Middle frontal gyrus (tissue), 1 donor: ENCODE results near the gene FBXL20.
"Not testable (repeated sequence)": the region's sequence is repeated elsewhere in the genome, so short reads cannot be mapped to it uniquely, and the experiment has no call there.

Experiments used
- DNase-seq: peaks from one replicate; pipeline ENCODE4 v3.0.0-alpha.2; 2015; ENCODE audit warnings: low spot score; ENCODE audit errors: extremely low spot score

The FBXL20 gene, protein sequence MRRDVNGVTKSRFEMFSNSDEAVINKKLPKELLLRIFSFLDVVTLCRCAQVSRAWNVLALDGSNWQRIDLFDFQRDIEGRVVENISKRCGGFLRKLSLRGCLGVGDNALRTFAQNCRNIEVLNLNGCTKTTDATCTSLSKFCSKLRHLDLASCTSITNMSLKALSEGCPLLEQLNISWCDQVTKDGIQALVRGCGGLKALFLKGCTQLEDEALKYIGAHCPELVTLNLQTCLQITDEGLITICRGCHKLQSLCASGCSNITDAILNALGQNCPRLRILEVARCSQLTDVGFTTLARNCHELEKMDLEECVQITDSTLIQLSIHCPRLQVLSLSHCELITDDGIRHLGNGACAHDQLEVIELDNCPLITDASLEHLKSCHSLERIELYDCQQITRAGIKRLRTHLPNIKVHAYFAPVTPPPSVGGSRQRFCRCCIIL

DNA sequence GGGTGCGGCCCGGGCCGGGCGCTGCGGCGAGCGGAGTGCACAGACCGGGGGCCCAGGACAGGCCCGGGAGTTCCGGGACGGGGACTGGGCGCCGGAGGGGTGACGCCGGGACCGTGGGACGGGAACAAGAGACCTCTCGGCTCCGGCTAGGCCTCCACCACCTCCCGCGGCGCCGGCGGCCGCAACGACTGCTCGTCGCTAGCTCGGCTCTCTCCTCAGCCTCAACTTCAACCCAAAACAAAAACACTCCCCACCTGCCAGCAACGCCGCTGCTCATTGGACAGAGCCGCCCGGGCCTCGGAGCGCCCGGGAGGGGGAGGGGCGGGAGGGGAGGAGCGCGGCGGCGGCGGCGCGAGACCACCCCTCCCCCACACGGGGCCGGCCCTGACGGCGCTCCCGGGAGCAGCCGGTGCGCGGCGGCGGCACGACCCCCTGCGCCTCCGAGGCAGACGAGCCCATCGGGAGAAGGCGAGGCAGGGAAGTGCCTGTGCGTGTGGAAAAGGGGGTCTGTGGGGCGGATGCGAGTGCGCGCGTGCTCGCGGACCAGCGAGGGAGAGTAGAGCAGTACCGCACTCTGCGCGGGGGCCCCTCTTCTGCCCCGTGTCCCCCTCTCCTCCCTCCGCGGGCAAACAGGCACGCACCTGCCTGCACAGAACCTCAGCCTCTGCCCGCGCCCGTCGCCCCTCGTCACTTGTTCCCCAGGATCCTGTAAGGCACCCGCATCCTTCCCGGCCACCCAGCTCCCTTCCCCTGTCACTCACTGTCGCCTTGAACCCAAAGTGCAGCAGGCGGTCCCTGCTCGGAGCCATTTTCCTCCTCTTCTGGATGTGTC lies at the start of gene FBXL20:
Gene FBXL20, minus strand, starts transcription at position 215 of the 832 bp plus-strand sequence. CDS start 224 bp downstream, outside the sequence.
- DNase-seq: peak; percentile 85

DNA sequence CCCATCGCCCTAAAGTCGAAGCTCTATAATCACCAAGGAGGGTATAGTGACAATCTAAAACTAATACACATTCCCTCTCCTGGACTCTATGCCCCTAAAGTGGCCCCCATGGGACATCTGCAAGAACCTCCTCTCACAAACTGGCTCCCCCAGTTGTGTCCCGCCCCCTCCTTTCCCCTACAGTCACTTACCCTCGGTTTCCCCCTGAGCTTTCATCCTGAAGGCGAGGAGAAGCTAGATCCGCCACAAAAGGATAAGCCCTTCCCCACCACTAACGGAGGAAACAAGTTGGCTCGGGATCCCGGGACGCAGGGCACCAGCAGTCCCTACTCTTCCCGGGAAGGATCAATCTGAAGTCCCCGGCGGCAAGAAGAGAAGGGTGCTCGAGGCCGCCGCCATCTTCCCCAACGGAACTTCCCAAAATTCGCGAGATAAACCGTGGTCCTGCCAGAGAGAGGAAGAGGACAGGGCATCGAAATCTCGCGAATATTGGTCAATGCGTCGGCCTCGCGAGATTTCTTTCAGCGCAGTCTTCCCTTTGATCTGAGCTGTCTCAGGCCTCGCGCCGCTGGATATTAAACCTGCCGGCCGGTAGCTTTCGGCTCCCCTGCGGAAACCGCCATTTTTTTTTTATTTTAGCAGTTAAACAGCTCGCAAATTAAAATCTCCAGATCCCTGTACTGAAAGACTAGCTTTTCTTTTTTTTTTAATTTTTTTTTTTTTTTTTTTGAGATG lies 49.6 kb upstream of the FBXL20 start, which contains the start of gene MED1:
Gene MED1, minus strand, starts transcription at position 417 of the 735 bp plus-strand sequence. Its CDS starts 201 bp downstream, at position 216.
- DNase-seq: peak; percentile 90

DNA sequence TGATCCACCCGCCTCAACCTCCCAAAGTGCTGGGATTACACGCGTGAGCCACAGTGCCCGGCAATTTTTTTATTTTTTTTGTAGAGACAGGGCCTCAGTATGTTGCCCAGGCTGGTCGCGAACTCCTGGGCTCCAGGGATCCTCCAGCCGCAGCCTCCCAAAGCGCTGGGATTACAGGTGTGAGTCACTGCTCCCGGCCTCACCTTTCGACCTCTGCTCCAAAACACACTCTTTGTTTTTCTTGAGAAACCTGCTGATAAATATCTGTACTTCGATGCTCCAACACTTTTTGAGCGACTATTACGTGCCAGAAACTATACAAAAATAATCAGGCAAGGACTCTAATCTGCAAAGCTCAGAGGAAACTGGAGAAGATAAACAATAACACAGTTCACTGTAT lies 48.6 kb upstream of the FBXL20 start:
- no peak for DNase-seq

DNA sequence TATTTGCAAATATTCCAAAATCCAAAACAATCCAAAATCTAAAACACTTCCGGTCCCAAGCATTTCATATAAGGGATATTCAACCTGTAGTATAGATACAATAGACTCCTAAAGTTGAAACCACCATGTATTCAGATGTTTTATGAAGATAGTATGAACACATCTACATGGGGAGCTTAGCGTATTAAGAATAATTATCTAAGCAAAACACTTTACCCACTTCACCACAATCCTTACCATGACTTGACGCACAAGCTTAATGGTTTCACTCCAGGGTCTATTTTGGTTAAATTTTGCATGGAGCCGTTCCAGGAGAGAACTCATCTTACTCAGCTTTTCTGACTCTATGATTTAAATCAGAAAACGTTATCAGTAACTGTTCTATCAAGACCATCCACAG lies 46.1 kb upstream of the FBXL20 start:
- DNase-seq: no peak

DNA sequence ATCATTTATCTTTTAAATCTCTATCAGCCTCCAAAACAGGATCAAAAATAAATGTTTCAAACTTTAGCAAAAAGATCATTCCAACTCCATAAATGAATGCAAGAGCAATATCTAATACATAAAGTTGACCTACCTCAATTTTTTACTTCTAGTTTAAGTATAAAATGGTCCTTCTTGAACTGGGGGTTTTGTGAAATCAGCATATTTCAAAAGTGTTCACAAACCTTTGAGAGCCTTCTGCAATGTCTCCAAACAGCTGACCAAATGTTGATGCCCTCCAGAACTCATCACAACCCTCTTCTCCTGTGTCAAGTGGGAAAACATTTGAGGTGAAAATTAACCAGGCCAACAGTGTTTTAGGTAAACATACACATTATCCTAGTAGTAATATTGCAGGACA lies 41.9 kb upstream of the FBXL20 start:
- no peak for DNase-seq

DNA sequence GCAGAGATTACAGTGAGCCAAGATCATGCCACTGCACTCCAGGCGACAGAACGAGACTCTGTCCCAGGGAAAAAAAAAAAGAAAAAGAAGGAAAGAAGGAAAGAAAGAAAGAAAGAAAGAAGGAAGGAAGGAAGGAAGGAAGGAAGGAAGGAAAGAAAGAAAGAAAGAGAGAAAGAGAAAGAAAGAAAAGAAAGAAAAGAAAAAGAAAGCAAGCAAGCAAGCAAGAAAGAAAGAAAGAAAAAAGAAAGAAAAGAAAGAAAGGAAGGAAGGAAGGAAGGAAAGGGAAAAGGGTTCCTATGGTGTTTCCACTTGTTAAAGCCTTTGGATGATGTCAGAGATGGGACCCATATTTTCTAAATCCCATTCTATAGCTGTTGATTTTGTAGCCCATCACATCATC lies 38.4 kb upstream of the FBXL20 start:
- not testable (repeated sequence) for DNase-seq

DNA sequence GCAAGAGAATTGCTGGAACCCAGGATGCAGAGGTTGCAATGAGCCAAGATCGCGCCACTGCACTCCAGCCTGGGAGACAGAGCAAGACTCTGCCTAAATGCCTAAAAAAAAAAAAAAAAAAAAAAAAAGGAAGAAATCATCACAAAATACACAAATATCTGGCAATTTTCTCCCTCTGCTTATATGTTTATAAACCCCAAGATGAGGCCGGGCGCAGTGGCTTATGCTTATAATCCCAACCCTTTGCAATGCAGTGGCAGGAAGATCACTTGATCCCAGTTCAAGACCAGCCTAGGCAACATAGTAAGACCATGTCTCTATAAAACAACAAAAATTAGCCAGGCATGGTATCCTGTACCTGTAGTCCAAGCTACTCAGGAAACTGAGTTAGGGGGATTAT lies 28.2 kb upstream of the FBXL20 start:
- no peak for DNase-seq

DNA sequence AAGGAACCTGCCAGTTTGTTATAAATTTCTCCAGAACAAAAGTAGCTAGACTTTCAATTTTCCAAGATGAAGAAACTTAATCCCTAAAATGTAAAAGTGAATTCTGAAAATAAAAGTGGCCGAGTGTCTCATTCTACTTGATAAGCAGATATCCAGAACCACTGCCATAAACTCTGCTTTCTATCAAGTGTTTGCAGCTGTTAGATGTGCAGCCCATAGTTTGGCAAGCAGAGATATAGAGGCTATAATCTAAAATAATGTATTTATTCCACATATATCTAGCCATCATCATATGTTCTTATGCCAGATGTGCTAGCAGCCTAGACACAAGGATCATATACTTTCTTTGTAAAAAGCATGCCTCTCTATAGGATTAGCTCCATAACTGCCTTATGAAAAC lies 14.7 kb upstream of the FBXL20 start:
- DNase-seq: no peak

GRCh38 chr17:39410279-39410678 lies 8.9 kb upstream of the FBXL20 start:
- DNase-seq: no peak

DNA sequence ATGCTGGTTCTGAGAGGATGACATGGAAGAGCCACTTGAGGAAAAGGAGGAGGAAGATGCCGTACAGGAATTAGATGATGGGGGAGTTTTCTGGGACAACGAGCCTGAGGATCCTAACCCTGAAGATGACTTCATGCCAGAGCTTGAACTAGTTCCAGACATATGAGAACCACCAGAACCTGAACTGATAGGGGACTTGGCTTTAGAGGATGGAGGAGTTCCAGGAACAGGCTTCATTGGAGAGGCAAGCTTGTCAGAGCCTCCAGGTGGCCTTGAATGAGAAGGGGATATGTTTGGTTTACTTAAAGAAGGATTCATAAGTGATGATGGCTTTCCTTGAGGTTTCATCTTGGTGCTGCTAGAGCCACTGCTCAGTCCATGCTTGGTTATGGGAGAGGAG lies 6.9 kb upstream of the FBXL20 start:
- no peak for DNase-seq

DNA sequence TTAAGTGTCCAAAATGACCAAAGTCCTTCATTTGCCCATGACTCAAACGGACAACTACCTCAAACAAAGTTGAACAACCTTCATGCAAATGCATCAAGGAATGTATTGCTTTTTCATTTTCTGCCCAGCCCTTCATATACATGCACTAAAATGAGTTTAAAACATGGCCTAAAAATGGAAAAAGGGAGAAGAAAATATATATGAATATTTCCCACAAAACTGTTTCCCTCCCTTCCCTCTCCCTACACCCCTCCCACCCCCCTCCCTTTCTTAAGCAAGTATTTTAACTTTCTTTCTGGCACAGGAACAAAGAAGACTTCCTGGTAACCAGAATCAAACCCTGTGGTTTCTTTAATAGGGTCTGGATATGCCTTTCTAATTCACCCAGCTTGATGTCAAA lies 5.5 kb upstream of the FBXL20 start:
- DNase-seq: no peak

DNA sequence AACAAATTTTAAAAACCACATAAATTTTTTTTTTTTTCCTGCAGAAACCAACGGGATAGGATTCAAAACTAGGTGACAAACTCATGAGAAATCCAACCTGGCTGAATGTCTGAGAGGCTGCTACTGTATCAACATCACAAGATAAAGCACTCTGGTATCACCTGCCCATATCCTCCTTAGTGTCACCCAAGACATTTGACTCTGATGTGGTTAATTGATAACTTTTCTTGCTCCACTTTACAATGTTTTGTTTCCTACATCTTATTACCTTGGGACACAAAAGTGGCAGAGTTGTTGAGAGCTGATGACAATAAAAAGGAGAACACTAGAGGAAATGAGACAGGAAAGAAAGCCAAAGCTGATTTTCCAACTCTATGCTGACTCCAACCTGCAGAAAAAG lies 4.0 kb upstream of the FBXL20 start:
- DNase-seq: no peak

- DNase-seq: no peak
Measured at GRCh38 chr17:39404542-39405378, 3.3 kb upstream of the FBXL20 start.

- DNase-seq: no peak
Measured at GRCh38 chr17:39402890-39403605, 1.6 kb upstream of the FBXL20 start.

DNA sequence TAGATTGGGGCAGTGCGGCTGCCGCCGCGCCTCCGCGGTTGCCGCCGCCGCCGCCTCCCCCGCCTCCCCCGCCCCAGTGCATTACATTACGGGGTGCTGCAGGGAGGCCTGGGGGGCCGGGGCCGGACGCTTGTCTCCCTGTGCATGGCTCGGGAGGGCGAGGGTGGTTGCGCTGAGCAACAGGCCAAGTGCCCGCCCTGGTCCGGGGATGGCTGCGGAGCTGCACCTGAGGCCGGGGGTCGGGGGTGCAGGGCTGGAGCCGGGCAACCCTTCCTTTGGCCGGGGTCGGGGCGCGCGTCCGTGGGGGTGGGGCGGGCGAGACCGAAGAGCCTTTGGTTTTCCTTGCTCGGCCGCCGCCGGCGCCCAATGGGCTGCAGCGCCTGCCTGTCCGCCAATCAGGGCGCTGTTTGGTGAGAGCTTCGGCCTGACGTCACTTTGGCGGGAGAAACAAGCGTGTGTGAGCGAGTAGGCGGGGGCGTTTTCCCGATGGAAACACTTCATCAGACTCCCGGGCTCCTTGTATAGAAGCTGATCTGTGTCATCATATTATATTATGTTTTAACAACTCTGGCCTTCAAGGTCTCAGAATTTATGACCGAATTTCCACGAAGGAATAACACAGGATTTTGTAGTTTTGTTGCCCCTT lies 941 bp upstream of the FBXL20 start:
- DNase-seq: peak; percentile 90

GRCh38 chr17:39400547-39401411 lies 647 bp downstream of the FBXL20 start:
- DNase-seq: no peak

GRCh38 chr17:39399791-39400190 lies 1.6 kb downstream of the FBXL20 start:
- DNase-seq: no peak

DNA sequence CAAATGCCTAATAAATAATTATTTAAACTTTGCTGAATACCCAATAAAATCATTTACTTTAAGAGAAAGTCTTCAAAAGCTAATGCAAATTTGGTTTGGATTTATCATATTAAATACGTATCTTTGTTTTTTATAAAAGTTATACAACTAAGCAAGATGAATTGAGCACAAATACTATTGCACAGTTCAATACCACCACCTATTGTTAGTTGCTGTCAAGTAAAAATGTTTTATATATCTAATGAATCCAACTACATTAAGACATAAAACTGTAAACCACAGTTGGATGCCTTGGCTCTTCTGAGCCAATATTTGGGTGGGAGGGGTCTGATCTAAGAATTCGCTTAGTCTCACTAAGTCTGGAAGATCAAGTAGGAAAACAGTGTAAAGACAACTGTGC lies 7.7 kb downstream of the FBXL20 start:
- no peak for DNase-seq

GRCh38 chr17:39391448-39391847 lies 10.0 kb downstream of the FBXL20 start:
- DNase-seq: no peak
